Measurements from ENCODE around the gene ZDHHC6.

ZDHHC6 gene

DNA sequence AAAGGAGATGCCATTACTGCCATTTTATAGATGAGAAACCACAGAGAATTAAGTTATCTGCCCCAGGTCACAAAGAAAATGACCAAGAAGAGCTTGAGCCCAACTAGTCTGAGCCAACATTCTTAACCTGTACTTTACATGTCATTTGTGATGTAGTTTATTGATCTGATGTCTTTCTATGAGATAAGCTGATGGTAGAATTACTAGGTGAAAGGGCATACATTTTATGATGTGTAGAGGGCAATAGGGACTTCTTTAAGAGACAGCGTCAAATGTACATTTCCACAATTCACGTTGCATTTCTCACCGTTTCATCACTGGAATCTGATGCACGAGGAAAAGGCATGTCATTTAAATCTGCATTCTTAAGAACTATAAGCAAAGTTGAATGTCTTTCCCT is 61.5 kb downstream of the ZDHHC6 start:
- H3K9me3 ChIP-seq (ENCODE audit: control extremely low read depth in 1 of 5, control insufficient read depth in 4 of 5, insufficient read depth in 2 of 5, low read depth in 1 of 5, low read length in 4 of 5), result no peaks in the 10 kb centered on the region
- H3K27ac ChIP-seq (ENCODE audit: insufficient read depth in 1 of 2, low read depth in 1 of 2, low read length in 2 of 2, poor library complexity in 1 of 2, severe bottlenecking in 2 of 2), result no peak overlapping the region
- CTCF ChIA-PET, result interaction anchor here (1.4 to 2.4 kb wide), 3 partner anchors 9 to 74 kb away, joined by 3 to 7 read pairs (median 4); no protein-coding TSS in a partner anchor
- no peak for DNase-seq
- H3K27me3 ChIP-seq (replicated peaks in 2 of 5; ENCODE audit: control insufficient read depth in 4 of 5, insufficient read depth in 5 of 5, low read length in 4 of 5), result no peaks in the 10 kb centered on the region
- H3K36me3 ChIP-seq (ENCODE audit: control insufficient read depth in 4 of 4, insufficient read depth in 4 of 4, low read length in 3 of 4), result peaks cover 0 to 9% (median 5%) of the 10 kb centered on the region in 4 experiments
- H3K4me3 ChIP-seq (ENCODE audit: control insufficient read depth in 1 of 7, extremely low read depth in 1 of 7, insufficient read depth in 4 of 7, low read depth in 2 of 7, low read length in 6 of 7), result no peak overlapping the region
- POLR2A ChIA-PET, result no interaction called here
- 92% methylated on average over 4 of the region's 4 CpGs for WGBS (ENCODE audit: insufficient coverage)
- peaks cover 0 to 13% (median 6%) of the 10 kb centered on the region in 4 experiments for H3K4me1 ChIP-seq (ENCODE audit: control extremely low read depth in 1 of 4, control insufficient read depth in 4 of 4, insufficient read depth in 4 of 4, low read length in 3 of 4)

DNA sequence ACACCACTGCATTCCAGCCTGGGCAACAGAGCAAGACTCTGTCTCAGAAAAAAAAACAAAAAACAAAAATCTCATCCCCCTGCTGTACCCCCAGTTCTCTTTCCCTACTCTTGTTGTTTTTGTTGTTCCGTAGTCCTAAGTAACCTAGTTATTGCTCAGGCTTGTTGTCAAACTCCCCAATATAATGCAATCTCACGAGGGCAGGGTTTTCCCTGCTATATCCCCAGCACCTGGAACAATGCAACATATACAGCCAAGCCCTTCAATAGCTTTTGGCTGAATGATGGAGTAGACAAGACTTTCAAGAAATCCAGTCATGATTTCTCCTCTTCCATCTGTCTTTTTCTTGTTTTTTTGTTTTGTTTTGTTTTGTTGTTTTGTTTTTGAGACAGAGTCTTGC is 62.6 kb downstream of the ZDHHC6 start:
- H3K4me1 ChIP-seq (ENCODE audit: control extremely low read depth in 1 of 4, control insufficient read depth in 4 of 4, insufficient read depth in 4 of 4, low read length in 3 of 4), result peaks cover 0 to 2% (median 0%) of the 10 kb centered on the region in 4 experiments

GRCh38 chr10:112383325-112383724 is 63.4 kb downstream of the ZDHHC6 start:
- ChIA-PET POLR2A (interaction anchor here (0.5 kb wide), 1 partner anchor 13 kb away, joined by 3 read pairs; no protein-coding TSS in a partner anchor), CTCF (interaction anchor here (1.3 kb wide), 1 partner anchor 51 kb away, joined by 4 read pairs; no protein-coding TSS in a partner anchor)
- H3K9me3 ChIP-seq (ENCODE audit: control extremely low read depth in 1 of 5, control insufficient read depth in 4 of 5, insufficient read depth in 2 of 5, low read depth in 1 of 5, low read length in 4 of 5), result no peaks in the 10 kb centered on the region
- no peaks in the 10 kb centered on the region for H3K4me1 ChIP-seq (ENCODE audit: control extremely low read depth in 1 of 4, control insufficient read depth in 4 of 4, insufficient read depth in 4 of 4, low read length in 3 of 4)
- peaks cover 0 to 15% (median 10%) of the 10 kb centered on the region in 4 experiments for H3K36me3 ChIP-seq (ENCODE audit: control insufficient read depth in 4 of 4, insufficient read depth in 4 of 4, low read length in 3 of 4)
- H3K4me3 ChIP-seq (ENCODE audit: control insufficient read depth in 1 of 7, extremely low read depth in 1 of 7, insufficient read depth in 4 of 7, low read depth in 2 of 7, low read length in 6 of 7), result no peak overlapping the region
- no peaks in the 10 kb centered on the region for H3K27me3 ChIP-seq (replicated peaks in 2 of 5; ENCODE audit: control insufficient read depth in 4 of 5, insufficient read depth in 5 of 5, low read length in 4 of 5)
- WGBS (ENCODE audit: insufficient coverage), result 94% methylated on average over 3 of the region's 3 CpGs
- no peak for DNase-seq
- H3K27ac ChIP-seq (ENCODE audit: insufficient read depth in 1 of 2, low read depth in 1 of 2, low read length in 2 of 2, poor library complexity in 1 of 2, severe bottlenecking in 2 of 2), result no peak overlapping the region

More for the DNA sequence above, 62.6 kb downstream of the ZDHHC6 start:
- WGBS (ENCODE audit: insufficient coverage), result 100% methylated on average over 1 of the region's 2 CpGs
- no peaks in the 10 kb centered on the region for H3K9me3 ChIP-seq (ENCODE audit: control extremely low read depth in 1 of 5, control insufficient read depth in 4 of 5, insufficient read depth in 2 of 5, low read depth in 1 of 5, low read length in 4 of 5)
- DNase-seq, result no peak
- no peak overlapping the region for H3K4me3 ChIP-seq (ENCODE audit: control insufficient read depth in 1 of 7, extremely low read depth in 1 of 7, insufficient read depth in 4 of 7, low read depth in 2 of 7, low read length in 6 of 7)
- ChIA-PET CTCF (interaction anchor here (1.0 to 2.4 kb wide), 4 partner anchors 8 to 51 kb away, joined by 3 to 7 read pairs (median 4); no protein-coding TSS in a partner anchor), POLR2A (no interaction called here)
- no peak overlapping the region for H3K27ac ChIP-seq (ENCODE audit: insufficient read depth in 1 of 2, low read depth in 1 of 2, low read length in 2 of 2, poor library complexity in 1 of 2, severe bottlenecking in 2 of 2)
- H3K36me3 ChIP-seq (ENCODE audit: control insufficient read depth in 4 of 4, insufficient read depth in 4 of 4, low read length in 3 of 4), result peaks cover 0 to 15% (median 9%) of the 10 kb centered on the region in 4 experiments
- no peaks in the 10 kb centered on the region for H3K27me3 ChIP-seq (replicated peaks in 2 of 5; ENCODE audit: control insufficient read depth in 4 of 5, insufficient read depth in 5 of 5, low read length in 4 of 5)

DNA sequence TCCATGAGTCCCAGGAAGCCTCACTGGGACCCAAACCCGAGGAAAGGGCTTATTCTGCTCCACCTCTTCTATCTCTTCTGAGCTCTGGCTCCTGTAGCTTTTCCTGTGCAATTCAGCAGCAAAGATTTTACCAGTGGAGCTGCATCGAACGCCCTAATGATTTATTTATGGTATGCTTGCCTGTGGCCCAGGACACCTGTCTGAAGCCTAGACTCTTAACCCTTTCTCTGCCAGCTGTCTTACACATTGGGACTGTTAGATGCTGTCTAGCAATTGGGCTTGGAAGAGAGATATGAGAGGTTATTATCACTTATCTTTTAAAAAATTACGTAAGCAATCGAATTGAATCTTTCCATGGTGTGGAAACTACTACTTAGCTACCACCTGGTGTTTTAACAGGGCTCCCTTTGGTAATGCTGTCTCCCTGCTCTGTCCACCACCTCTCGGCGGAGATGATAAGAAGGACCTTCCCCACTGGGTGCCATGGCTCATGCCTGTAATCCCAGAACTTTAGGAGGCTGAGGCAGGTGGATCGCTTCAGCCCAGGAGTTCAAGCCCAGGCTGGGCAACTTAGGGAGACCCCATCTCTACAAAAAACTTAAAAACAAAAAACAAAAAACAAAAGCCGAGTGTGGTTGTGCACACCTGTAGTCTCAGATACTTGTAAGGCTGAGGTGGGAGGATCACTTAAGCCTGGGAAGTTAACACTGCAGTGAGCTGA is 64.0 kb downstream of the ZDHHC6 start:
- Histone ChIP-seq H3K27ac (ENCODE audit: insufficient read depth in 1 of 2, low read depth in 1 of 2, low read length in 2 of 2, poor library complexity in 1 of 2, severe bottlenecking in 2 of 2) (no peak overlapping the region), H3K27me3 (replicated peaks in 2 of 5; ENCODE audit: control insufficient read depth in 4 of 5, insufficient read depth in 5 of 5, low read length in 4 of 5) (no peaks in the 10 kb centered on the region), H3K36me3 (ENCODE audit: control insufficient read depth in 4 of 4, insufficient read depth in 4 of 4, low read length in 3 of 4) (peaks cover 0 to 15% (median 10%) of the 10 kb centered on the region in 4 experiments), H3K4me3 (ENCODE audit: control insufficient read depth in 1 of 7, extremely low read depth in 1 of 7, insufficient read depth in 4 of 7, low read depth in 2 of 7, low read length in 6 of 7) (no peak overlapping the region), H3K4me1 (ENCODE audit: control extremely low read depth in 1 of 4, control insufficient read depth in 4 of 4, insufficient read depth in 4 of 4, low read length in 3 of 4) (no peaks in the 10 kb centered on the region), H3K9me3 (ENCODE audit: control extremely low read depth in 1 of 5, control insufficient read depth in 4 of 5, insufficient read depth in 2 of 5, low read depth in 1 of 5, low read length in 4 of 5) (no peaks in the 10 kb centered on the region)
- ChIA-PET POLR2A (interaction anchor here (0.5 kb wide), 1 partner anchor 14 kb away, joined by 3 read pairs; no protein-coding TSS in a partner anchor), CTCF (interaction anchor here (0.8 kb wide), 1 partner anchor 235 kb away, joined by 3 read pairs; no protein-coding TSS in a partner anchor)
- no peak for DNase-seq
- 81% methylated on average over 7 of the region's 9 CpGs for WGBS (ENCODE audit: insufficient coverage)

All from common myeloid progenitor, CD34-positive (primary cell).